K562 (cell line): ENCODE data around the gene CDH5. TPM values are rescaled to one million over a fixed set of nuclear protein-coding genes. Genes with fewer than 3 reads are reported as not detected.

Experiments
- ATAC-seq: fragments of 200-7000 bp; cut with Tn5 transposase; 3 replicates; pipeline ENCODE4 v1.9.1; 2020; ENCODE audit warnings: moderate library complexity
- BruUV-seq: library from RNA; stranded (reverse); fragments of 400-500 nt; replicated peaks from 2 replicates; lab custom pipeline; 2021; lab: Mats Ljungman, UMichigan
- CTCF ChIA-PET: fragments of 300-600 bp; formaldehyde crosslinking; extraction: SDS; loops from one replicate; lab custom pipeline; 2021; ENCODE audit warnings: low intra/inter-chr PET ratio; lab: Yijun Ruan, JAX
- POLR2A ChIA-PET: fragments of 300-600, 350-650 bp; sonication (Branson Sonifier 250); formaldehyde crosslinking; extraction: SDS; loops from one replicate; lab custom pipeline; 2021; ENCODE audit warnings: antibody characterized with exemption, inconsistent platforms; lab: Yijun Ruan, JAX
- DNase-seq, 4 experiments: peaks; one replicate each; pipeline versions ENCODE4 v3.0.0 to v3.0.0-alpha.2; 2011 to 2018; ENCODE audit warnings: low spot score in 3 of 4, mixed read lengths in 3 of 4; ENCODE audit errors: extremely low read depth in 1 of 4
- FAIRE-seq: peaks from 2 replicates; lab custom pipeline; 2011; peaks lifted over from hg19 to GRCh38; lab: Jason Lieb, UNC
- H2AFZ ChIP-seq: 2 replicates; pipeline ENCODE4 v1.6.0; 2011; ENCODE audit warnings: low read depth, low read length, control low read depth, inconsistent platforms
- H3K27ac ChIP-seq: fragments of 200-600 bp; 3 replicates; pipeline ENCODE4 v1.8.0; 2011; ENCODE audit warnings: low read depth, mild to moderate bottlenecking, control low read depth, inconsistent platforms, low read length, moderate library complexity, mixed read lengths; ENCODE audit errors: extremely low read depth
- H3K27me3 ChIP-seq, 2 experiments: fragments of 300-600 bp in 1 of 2; 2 replicates in 1 of 2; 3 replicates in 1 of 2; pipeline versions ENCODE4 v1.6.0 to v1.8.0; 2011; ENCODE audit warnings: inconsistent platforms in 2 of 2, low read length in 2 of 2, mild to moderate bottlenecking in 1 of 2, mixed read lengths in 1 of 2, moderate library complexity in 1 of 2; ENCODE audit not compliant: control insufficient read depth in 2 of 2, insufficient read depth in 2 of 2
- H3K36me3 ChIP-seq: fragments of 300-600 bp; 3 replicates; pipeline ENCODE4 v1.8.0; 2011; ENCODE audit warnings: mild to moderate bottlenecking, low read length, inconsistent platforms; ENCODE audit not compliant: control insufficient read depth, insufficient read depth
- H3K4me1 ChIP-seq, 2 experiments: fragments of 200-600 bp in 1 of 2; replicated peaks in 1 of 2; 2 replicates in 1 of 2; 3 replicates in 1 of 2; pipeline versions ENCODE4 v1.5.1 to v1.8.0; 2011; ENCODE audit warnings: inconsistent platforms in 2 of 2, low read length in 2 of 2, mild to moderate bottlenecking in 1 of 2, mixed read lengths in 1 of 2, moderate library complexity in 1 of 2; ENCODE audit not compliant: control insufficient read depth in 2 of 2, insufficient read depth in 2 of 2
- H3K4me2 ChIP-seq: 2 replicates; pipeline ENCODE4 v1.6.1; 2011; ENCODE audit warnings: low read length, control low read depth, inconsistent platforms, mixed read lengths; ENCODE audit not compliant: insufficient read depth
- H3K4me3 ChIP-seq: fragments of 200-600 bp; sonication (generic), shearing (Covaris generic); 2 replicates; pipeline ENCODE4 v1.5.1; 2016; ENCODE audit warnings: control low read depth, inconsistent platforms
- H3K79me2 ChIP-seq: fragments of 200-600 bp; 3 replicates; pipeline ENCODE4 v1.8.0; 2011; ENCODE audit warnings: low read length, inconsistent platforms; ENCODE audit not compliant: control insufficient read depth, insufficient read depth
- H3K9ac ChIP-seq, 2 experiments: 2 replicates each; pipeline versions ENCODE4 v1.6.0 to v1.6.1; 2011; ENCODE audit warnings: low read depth in 2 of 2, low read length in 2 of 2, control low read depth in 1 of 2, inconsistent platforms in 1 of 2, mild to moderate bottlenecking in 1 of 2, mixed read lengths in 1 of 2; ENCODE audit not compliant: insufficient read depth in 1 of 2
- H3K9me1 ChIP-seq: one replicate; pipeline ENCODE4 v1.6.0; 2011; ENCODE audit warnings: inconsistent platforms, mild to moderate bottlenecking, low read length, moderate library complexity; ENCODE audit not compliant: control insufficient read depth, insufficient read depth
- H3K9me3 ChIP-seq: replicated peaks from 2 replicates; pipeline ENCODE4 v1.5.1; 2011; ENCODE audit warnings: low read depth, low read length, inconsistent platforms; ENCODE audit not compliant: control insufficient read depth, insufficient read depth
- H4K20me1 ChIP-seq: replicated peaks from 2 replicates; pipeline ENCODE4 v1.6.1; 2011; ENCODE audit warnings: low read length, inconsistent platforms, mixed read lengths; ENCODE audit not compliant: control insufficient read depth, insufficient read depth
- FOXA3 ChIP-seq, 2 experiments: fragments of 450-650 bp in 1 of 2; sonication (generic) in 1 of 2; formaldehyde crosslinking; IDR thresholded peaks in 1 of 2; conservative IDR thresholded peaks in 1 of 2; 2 replicates each; pipeline versions ENCODE4 v1.4.0 to v1.8.0; 2020 to 2022; ENCODE audit warnings: mild to moderate bottlenecking in 2 of 2, missing genetic modification reagents in 1 of 2
- HNRNPL ChIP-seq: fragments of 200-400 bp; formaldehyde crosslinking; IDR thresholded peaks from 2 replicates; pipeline ENCODE4 v1.6.1; 2017; ENCODE audit warnings: low read depth, mild to moderate bottlenecking, low read length
- IRF9 ChIP-seq: fragments of 450-650 bp; IDR thresholded peaks from 2 replicates; pipeline ENCODE4 v1.6.1; 2016; ENCODE audit warnings: missing biosample characterization, missing genetic modification characterization
- MBD2 ChIP-seq: sonication (generic); IDR thresholded peaks from 2 replicates; pipeline ENCODE4 v1.6.1; 2016; ENCODE audit warnings: low read depth, borderline replicate concordance
- MEF2D ChIP-seq: conservative IDR thresholded peaks from 2 replicates; pipeline ENCODE4 v1.6.1; 2016; ENCODE audit warnings: low read depth, missing genetic modification characterization, missing compliant biosample characterization
- PTBP1 ChIP-seq: fragments of 200-400 bp; formaldehyde crosslinking; IDR thresholded peaks from 2 replicates; pipeline ENCODE4 v1.6.1; 2017; ENCODE audit warnings: low read depth, low read length
- RBM39 ChIP-seq: fragments of 200-400 bp; formaldehyde crosslinking; optimal IDR thresholded peaks from 2 replicates; pipeline ENCODE3; 2018; ENCODE audit warnings: low read depth, low read length
- ZNF23 ChIP-seq: fragments of 250-450 bp; sonication (Bioruptor Pico); IDR thresholded peaks from 2 replicates; pipeline ENCODE4 v1.4.0; 2020; ENCODE audit warnings: mild to moderate bottlenecking
- ZNF764 ChIP-seq: fragments of 250-450 bp; sonication (Bioruptor Pico); IDR thresholded peaks from 2 replicates; pipeline ENCODE4 v1.4.0; 2020; ENCODE audit warnings: low read depth, mild to moderate bottlenecking, moderate library complexity
- WGBS: fragments of 100-300 bp; shearing (Covaris generic); methylation state at CpG from one replicate; pipeline ENCODE4 v1.1.6; 2016; ENCODE audit warnings: low coverage, mixed read lengths; ENCODE audit not compliant: insufficient coverage; ENCODE audit errors: missing lambda C conversion rate; 5-methylcytosine and 5-hydroxymethylcytosine counted together
- in situ Hi-C: fragments of 300-500 bp; cut with MboI; formaldehyde crosslinking; loops from 4 replicates; pipeline ENCODE4 v1.15.0; 2018; ENCODE audit warnings: inconsistent platforms, mixed read lengths
- intact Hi-C: fragments of 100-400 bp; cut with micrococcal nuclease; formaldehyde crosslinking; loops from 2 replicates; pipeline ENCODE4 v1.14.2; 2022
- polyA plus RNA-seq, 8 experiments: library from polyadenylated mRNA; depleted of rRNA in 4 of 8; stranded (reverse) in 5 of 8; unstranded in 3 of 8; fragments of >200 nt; fragmentation: Nextera tagmentation in 2 of 8; fragmentation: Illumina TruSeq in 1 of 8; extraction: Ambion mirVana in 2 of 8; extraction: Trizol in 1 of 8; gene quantifications; 2 replicates each; pipeline versions ENCODE4 v1.2.1 to v1.2.3, GENCODE V29; 2011 to 2014; ENCODE audit warnings: inconsistent platforms in 1 of 8, missing spikeins in 1 of 8
- total RNA-seq, 7 experiments: library from RNA; depleted of rRNA in 6 of 7; stranded (reverse); fragments of >200 nt in 6 of 7; fragmentation: Illumina TruSeq in 2 of 7; extraction: Trizol in 2 of 7; gene quantifications; 2 replicates each; pipeline versions ENCODE4 v1.2.1 to v1.2.3, GENCODE V29; 2011 to 2021; ENCODE audit warnings: low replicate concordance in 1 of 7
- TF ChIP-seq, protein P1 (sequence below): fragments of 450-650 bp; IDR thresholded peaks from 2 replicates; pipeline ENCODE4 v1.6.1; 2016; ENCODE audit warnings: low read depth, mild to moderate bottlenecking, moderate library complexity
- TF ChIP-seq, protein P2 (sequence below), 2 experiments: fragments of 450-650 bp in 1 of 2; sonication (generic) in 1 of 2; formaldehyde crosslinking in 1 of 2; IDR thresholded peaks; 2 replicates each; pipeline versions ENCODE4 v1.7.1 to v1.9.0; 2016 to 2022; ENCODE audit warnings: inconsistent platforms in 1 of 2, mild to moderate bottlenecking in 1 of 2, missing genetic modification reagents in 1 of 2

CDH5 gene
- total and polyA plus RNA-seq, 9 of the 15 experiments (the other 6 are each of a cell fraction or from before 2014, with no cell fraction given): not detected

GRCh38 chr16:66364959-66365306 lies 1.6 kb upstream of the CDH5 start (continued):
- no peak for TF ChIP-seq MBD2
- no peak for TF ChIP-seq RBM39
- TF ChIP-seq ZNF764 (CRISPR knock-in tag): no peak
- no peak for TF ChIP-seq PTBP1
- TF ChIP-seq FOXA3 (CRISPR knock-in tag; conservative IDR thresholded peaks at IDR 0.05 in 1 of 2, IDR thresholded peaks at IDR 0.05 in 1 of 2): no peak
- no peak for TF ChIP-seq ZNF23

GRCh38 chr16:66365651-66366050 lies 840 bp upstream of the CDH5 start:
- FAIRE-seq: no peak
- POLR2A ChIA-PET: interaction anchor here (0.8 to 1.6 kb wide), 2 partner anchors 9 to 25 kb away, joined by 3 to 7 read pairs; no protein-coding TSS in a partner anchor
- H3K79me2 ChIP-seq: no peaks in the 10 kb centered on the region
- no peak for TF ChIP-seq IRF9 (tag)
- TF ChIP-seq, protein P1, sequence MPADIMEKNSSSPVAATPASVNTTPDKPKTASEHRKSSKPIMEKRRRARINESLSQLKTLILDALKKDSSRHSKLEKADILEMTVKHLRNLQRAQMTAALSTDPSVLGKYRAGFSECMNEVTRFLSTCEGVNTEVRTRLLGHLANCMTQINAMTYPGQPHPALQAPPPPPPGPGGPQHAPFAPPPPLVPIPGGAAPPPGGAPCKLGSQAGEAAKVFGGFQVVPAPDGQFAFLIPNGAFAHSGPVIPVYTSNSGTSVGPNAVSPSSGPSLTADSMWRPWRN: no peak
- TF ChIP-seq MEF2D: no peak
- TF ChIP-seq, protein P2, sequence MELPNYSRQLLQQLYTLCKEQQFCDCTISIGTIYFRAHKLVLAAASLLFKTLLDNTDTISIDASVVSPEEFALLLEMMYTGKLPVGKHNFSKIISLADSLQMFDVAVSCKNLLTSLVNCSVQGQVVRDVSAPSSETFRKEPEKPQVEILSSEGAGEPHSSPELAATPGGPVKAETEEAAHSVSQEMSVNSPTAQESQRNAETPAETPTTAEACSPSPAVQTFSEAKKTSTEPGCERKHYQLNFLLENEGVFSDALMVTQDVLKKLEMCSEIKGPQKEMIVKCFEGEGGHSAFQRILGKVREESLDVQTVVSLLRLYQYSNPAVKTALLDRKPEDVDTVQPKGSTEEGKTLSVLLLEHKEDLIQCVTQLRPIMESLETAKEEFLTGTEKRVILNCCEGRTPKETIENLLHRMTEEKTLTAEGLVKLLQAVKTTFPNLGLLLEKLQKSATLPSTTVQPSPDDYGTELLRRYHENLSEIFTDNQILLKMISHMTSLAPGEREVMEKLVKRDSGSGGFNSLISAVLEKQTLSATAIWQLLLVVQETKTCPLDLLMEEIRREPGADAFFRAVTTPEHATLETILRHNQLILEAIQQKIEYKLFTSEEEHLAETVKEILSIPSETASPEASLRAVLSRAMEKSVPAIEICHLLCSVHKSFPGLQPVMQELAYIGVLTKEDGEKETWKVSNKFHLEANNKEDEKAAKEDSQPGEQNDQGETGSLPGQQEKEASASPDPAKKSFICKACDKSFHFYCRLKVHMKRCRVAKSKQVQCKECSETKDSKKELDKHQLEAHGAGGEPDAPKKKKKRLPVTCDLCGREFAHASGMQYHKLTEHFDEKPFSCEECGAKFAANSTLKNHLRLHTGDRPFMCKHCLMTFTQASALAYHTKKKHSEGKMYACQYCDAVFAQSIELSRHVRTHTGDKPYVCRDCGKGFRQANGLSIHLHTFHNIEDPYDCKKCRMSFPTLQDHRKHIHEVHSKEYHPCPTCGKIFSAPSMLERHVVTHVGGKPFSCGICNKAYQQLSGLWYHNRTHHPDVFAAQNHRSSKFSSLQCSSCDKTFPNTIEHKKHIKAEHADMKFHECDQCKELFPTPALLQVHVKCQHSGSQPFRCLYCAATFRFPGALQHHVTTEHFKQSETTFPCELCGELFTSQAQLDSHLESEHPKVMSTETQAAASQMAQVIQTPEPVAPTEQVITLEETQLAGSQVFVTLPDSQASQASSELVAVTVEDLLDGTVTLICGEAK (IDR thresholded peaks at IDR 0.05): no peak
- TF ChIP-seq, protein P2 (CRISPR knock-in tag; IDR thresholded peaks at IDR 0.05): no peak
- no peak for TF ChIP-seq HNRNPL

More at GRCh38 chr16:66365651-66366050, 840 bp upstream of the CDH5 start:
- no TSS peak for BruUV-seq
- Histone ChIP-seq H3K27me3 (peaks cover 11 to 35% of the 10 kb centered on the region in 2 experiments; a peak in 4 of 5 replicates), H3K9me3 (no peaks in the 10 kb centered on the region), H3K4me3 (no peak overlapping the region), H3K36me3 (no peaks in the 10 kb centered on the region), H3K4me2 (no peak overlapping the region), H3K27ac (no peak overlapping the region), H3K9ac (no peak overlapping the region), H3K9me1 (no peaks in the 10 kb centered on the region), H4K20me1 (peaks cover 4% of the 10 kb centered on the region; the same call in 1 of the 2 replicates), H2AFZ (no peak overlapping the region), H3K4me1 (peaks cover 0 to 4% of the 10 kb centered on the region in 2 experiments; a peak in 1 of 5 replicates)
- in situ Hi-C loops: no loop called here
- intact Hi-C loops: no loop called here
- 0% methylated on average over 4 of the region's 4 CpGs for WGBS
- CTCF ChIA-PET: no interaction called here
- no peak for ATAC-seq
- DNase-seq: no peak
